ENCODE results near the gene PSMC3IP. TPM values are rescaled to one million over a fixed set of nuclear protein-coding genes. Genes with fewer than 3 reads are reported as not detected.
A peak's percentile ranks its signal among the peaks of the same experiment; 100 is the strongest.

PSMC3IP gene
- total RNA-seq, 1 experiment from 2014 or later = 37.4 TPM

DNA sequence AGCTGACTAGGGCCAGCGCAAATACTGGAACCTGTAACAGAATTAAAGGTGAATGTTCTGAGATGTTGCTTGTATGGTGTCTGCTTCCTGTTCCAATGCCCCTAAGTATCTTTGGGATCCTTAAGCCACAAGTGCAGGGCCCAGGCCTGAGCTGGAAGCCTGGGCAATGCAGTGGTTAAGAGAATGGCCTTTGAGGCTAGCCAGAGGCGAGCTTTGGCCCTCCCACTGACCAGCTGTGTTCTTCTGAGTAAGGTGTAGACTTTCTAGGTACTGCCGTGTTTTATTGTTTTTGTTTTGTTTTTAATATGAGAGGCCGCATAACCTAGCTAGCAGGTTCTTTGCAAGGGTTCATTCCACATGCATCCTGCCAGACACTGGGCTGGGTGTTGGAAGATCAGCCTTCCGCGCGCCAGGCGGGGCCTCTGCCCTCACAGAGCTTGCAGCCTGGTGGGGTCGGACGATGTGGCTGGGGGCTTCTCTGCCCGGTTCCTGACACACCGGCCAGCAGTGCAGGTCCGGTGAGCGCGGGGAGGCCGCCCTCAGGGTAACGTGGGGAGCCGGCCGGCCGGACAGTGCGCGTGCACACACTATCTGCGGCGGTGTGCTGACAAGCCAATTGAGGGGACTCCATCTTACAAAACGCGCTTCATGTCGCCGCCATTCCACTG lies 11.2 kb downstream of the PSMC3IP start:
- no peaks in the 10 kb centered on the region for H3K9me3 ChIP-seq (ENCODE audit: control insufficient read depth, low read depth, low read length)
- H4K91ac ChIP-seq (ENCODE audit: insufficient read length, low read depth, low read length) = no peak overlapping the region
- no peak overlapping the region for H2BK120ac ChIP-seq (ENCODE audit: low read depth, low read length, poor library complexity, severe bottlenecking)
- H3K79me2 ChIP-seq (ENCODE audit: insufficient read depth, low read length) = peaks cover 7% of the 10 kb centered on the region; the same call in 1 of the 2 replicates
- Mint-ChIP-seq H3K36me3 (ENCODE audit: insufficient read depth in 1 of 3, low read depth in 3 of 3) (peaks cover 23 to 62% (median 52%) of the 10 kb centered on the region in 3 experiments), H3K27ac (peak overlapping the region; percentile 80 to 87 (median 86); a peak in 6 of 7 replicates), H3K4me3 (peak overlapping the region; percentile 96 to 97), H3K4me1 (peaks cover 17 to 25% of the 10 kb centered on the region in 2 experiments), H3K9me3 (no peaks in the 10 kb centered on the region), H3K27me3 (ENCODE audit: low read depth) (no peaks in the 10 kb centered on the region)
- H3K4me2 ChIP-seq (ENCODE audit: insufficient read depth, insufficient read length, low read length) = no peak overlapping the region
- no peak overlapping the region for H2AK5ac ChIP-seq (ENCODE audit: insufficient read length, low read length)
- peaks cover 2% of the 10 kb centered on the region; the same call in 1 of the 2 replicates for H3K4me1 ChIP-seq (ENCODE audit: insufficient read depth, low read length)
- H3K23ac ChIP-seq (ENCODE audit: insufficient read length, low read depth, low read length) = no peak overlapping the region
- H2BK15ac ChIP-seq (ENCODE audit: low read depth, low read length) = no peak overlapping the region
- H4K20me1 ChIP-seq (ENCODE audit: control insufficient read depth, insufficient read depth, insufficient read length) = no peaks in the 10 kb centered on the region
- H2BK5ac ChIP-seq (ENCODE audit: insufficient read length, low read length) = no peak overlapping the region
- no peak overlapping the region for H2BK12ac ChIP-seq (ENCODE audit: insufficient read length, low read depth, low read length)
- DNase-seq = no peak
- no peak overlapping the region for H4K5ac ChIP-seq (ENCODE audit: insufficient read length, low read depth, low read length)
- H3K18ac ChIP-seq (ENCODE audit: insufficient read length, low read depth, low read length) = no peak overlapping the region
- TF ChIP-seq, protein P1, sequence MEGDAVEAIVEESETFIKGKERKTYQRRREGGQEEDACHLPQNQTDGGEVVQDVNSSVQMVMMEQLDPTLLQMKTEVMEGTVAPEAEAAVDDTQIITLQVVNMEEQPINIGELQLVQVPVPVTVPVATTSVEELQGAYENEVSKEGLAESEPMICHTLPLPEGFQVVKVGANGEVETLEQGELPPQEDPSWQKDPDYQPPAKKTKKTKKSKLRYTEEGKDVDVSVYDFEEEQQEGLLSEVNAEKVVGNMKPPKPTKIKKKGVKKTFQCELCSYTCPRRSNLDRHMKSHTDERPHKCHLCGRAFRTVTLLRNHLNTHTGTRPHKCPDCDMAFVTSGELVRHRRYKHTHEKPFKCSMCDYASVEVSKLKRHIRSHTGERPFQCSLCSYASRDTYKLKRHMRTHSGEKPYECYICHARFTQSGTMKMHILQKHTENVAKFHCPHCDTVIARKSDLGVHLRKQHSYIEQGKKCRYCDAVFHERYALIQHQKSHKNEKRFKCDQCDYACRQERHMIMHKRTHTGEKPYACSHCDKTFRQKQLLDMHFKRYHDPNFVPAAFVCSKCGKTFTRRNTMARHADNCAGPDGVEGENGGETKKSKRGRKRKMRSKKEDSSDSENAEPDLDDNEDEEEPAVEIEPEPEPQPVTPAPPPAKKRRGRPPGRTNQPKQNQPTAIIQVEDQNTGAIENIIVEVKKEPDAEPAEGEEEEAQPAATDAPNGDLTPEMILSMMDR (conservative IDR thresholded peaks at IDR 0.05) = no peak
- no peak overlapping the region for H3K4ac ChIP-seq (ENCODE audit: low read depth, low read length)
- peaks cover 4% of the 10 kb centered on the region for H3K79me1 ChIP-seq (ENCODE audit: insufficient read depth, low read depth, low read length, poor library complexity, severe bottlenecking)
- no peak overlapping the region for H3K9ac ChIP-seq (ENCODE audit: extremely low read depth, insufficient read length, low read length)
- H3K56ac ChIP-seq (ENCODE audit: insufficient read length, low read depth, low read length) = no peak overlapping the region
- no peaks in the 10 kb centered on the region for H3K27me3 ChIP-seq (ENCODE audit: insufficient read depth, low read length)
- WGBS (ENCODE audit: extremely low coverage, insufficient read length, low lambda C conversion rate) = no CpG with 5 or more reads among the region's 28 CpGs
- no peak overlapping the region for H4K8ac ChIP-seq (replicated peaks; ENCODE audit: insufficient read length, low read depth, low read length)
- peaks cover 16% of the 10 kb centered on the region for H3K23me2 ChIP-seq (ENCODE audit: insufficient read length, low read depth, low read length, poor library complexity, severe bottlenecking)
- no peak overlapping the region for H3T11ph ChIP-seq (ENCODE audit: low read length)
- H3K27ac ChIP-seq (ENCODE audit: insufficient read length, low read depth, low read length) = no peak overlapping the region
- H2AFZ ChIP-seq (ENCODE audit: low read length) = no peak overlapping the region
- no peak overlapping the region for H3K14ac ChIP-seq (ENCODE audit: insufficient read depth, low read length)
- H2BK20ac ChIP-seq (ENCODE audit: low read depth, low read length, poor library complexity, severe bottlenecking) = no peak overlapping the region
